T-helper 1 cell treated with Interleukin-12 subunit alpha and Interleukin-12 subunit beta and Interleukin-4 antibody, amounts not matched to agents 30 μg/mL and 1 μg/mL, for 36 hours (primary cell): Measurements from ENCODE around the gene PHACTR1.
A peak's percentile ranks its signal among the peaks of the same experiment; 100 is the strongest.

ENCODE experiments used
- H3K27ac Mint-ChIP-seq: one replicate; pipeline ENCODE4 v1.8.0; 2021; ENCODE audit warnings: mild to moderate bottlenecking, mixed read lengths
- H3K27me3 Mint-ChIP-seq: one replicate; pipeline ENCODE4 v1.8.0; 2021; ENCODE audit warnings: low read depth, mixed read lengths
- H3K36me3 Mint-ChIP-seq: one replicate; pipeline ENCODE4 v1.8.0; 2021; ENCODE audit warnings: low read depth, mixed read lengths
- H3K4me1 Mint-ChIP-seq: one replicate; pipeline ENCODE4 v1.8.0; 2021; ENCODE audit warnings: low read depth, mixed read lengths
- H3K4me3 Mint-ChIP-seq: one replicate; pipeline ENCODE4 v1.8.0; 2021; ENCODE audit warnings: mild to moderate bottlenecking, moderate library complexity, mixed read lengths
- H3K9me3 Mint-ChIP-seq: one replicate; pipeline ENCODE4 v1.8.0; 2021; ENCODE audit warnings: mixed read lengths

The PHACTR1 gene

GRCh38 chr6:13184547-13184946 is 468.0 kb downstream of the PHACTR1 start:
- Mint-ChIP-seq H3K27ac (no peak overlapping the region), H3K36me3 (no peaks in the 10 kb centered on the region), H3K27me3 (peaks cover 24% of the 10 kb centered on the region), H3K4me1 (peaks cover 7% of the 10 kb centered on the region), H3K9me3 (no peaks in the 10 kb centered on the region), H3K4me3 (no peak overlapping the region)

- no peak overlapping the region for H3K4me3 Mint-ChIP-seq
- peaks cover 34% of the 10 kb centered on the region for H3K27me3 Mint-ChIP-seq
- H3K36me3 Mint-ChIP-seq: no peaks in the 10 kb centered on the region
- H3K27ac Mint-ChIP-seq: no peak overlapping the region
- H3K4me1 Mint-ChIP-seq: peaks cover 3% of the 10 kb centered on the region
- H3K9me3 Mint-ChIP-seq: no peaks in the 10 kb centered on the region
These were observed 470.3 kb downstream of the PHACTR1 start for GRCh38 chr6:13186861-13187260.

GRCh38 chr6:13187692-13188091 is 471.1 kb downstream of the PHACTR1 start:
- Mint-ChIP-seq H3K27ac (no peak overlapping the region), H3K27me3 (peaks cover 40% of the 10 kb centered on the region), H3K9me3 (no peaks in the 10 kb centered on the region), H3K4me3 (no peak overlapping the region), H3K4me1 (peaks cover 3% of the 10 kb centered on the region), H3K36me3 (no peaks in the 10 kb centered on the region)

- peaks cover 40% of the 10 kb centered on the region for H3K27me3 Mint-ChIP-seq
- H3K36me3 Mint-ChIP-seq: no peaks in the 10 kb centered on the region
These were observed 471.7 kb downstream of the PHACTR1 start for GRCh38 chr6:13188306-13188705.

GRCh38 chr6:13189710-13190109 is 473.1 kb downstream of the PHACTR1 start:
- no peaks in the 10 kb centered on the region for H3K9me3 Mint-ChIP-seq
- peaks cover 36% of the 10 kb centered on the region for H3K27me3 Mint-ChIP-seq
- no peak overlapping the region for H3K4me3 Mint-ChIP-seq
- H3K27ac Mint-ChIP-seq: no peak overlapping the region
- no peaks in the 10 kb centered on the region for H3K36me3 Mint-ChIP-seq
- H3K4me1 Mint-ChIP-seq: no peaks in the 10 kb centered on the region

More at GRCh38 chr6:13188306-13188705, 471.7 kb downstream of the PHACTR1 start:
- no peak overlapping the region for H3K4me3 Mint-ChIP-seq
- no peak overlapping the region for H3K27ac Mint-ChIP-seq
- peaks cover 3% of the 10 kb centered on the region for H3K4me1 Mint-ChIP-seq
- no peaks in the 10 kb centered on the region for H3K9me3 Mint-ChIP-seq

GRCh38 chr6:13190376-13190775 is 473.8 kb downstream of the PHACTR1 start:
- Mint-ChIP-seq H3K9me3 (no peaks in the 10 kb centered on the region), H3K36me3 (no peaks in the 10 kb centered on the region), H3K4me1 (no peaks in the 10 kb centered on the region), H3K27ac (no peak overlapping the region), H3K4me3 (no peak overlapping the region), H3K27me3 (peaks cover 36% of the 10 kb centered on the region)

GRCh38 chr6:13191461-13191860 is 474.9 kb downstream of the PHACTR1 start:
- H3K27me3 Mint-ChIP-seq: peaks cover 27% of the 10 kb centered on the region
- no peaks in the 10 kb centered on the region for H3K36me3 Mint-ChIP-seq
- no peaks in the 10 kb centered on the region for H3K4me1 Mint-ChIP-seq
- no peaks in the 10 kb centered on the region for H3K9me3 Mint-ChIP-seq
- no peak overlapping the region for H3K27ac Mint-ChIP-seq
- H3K4me3 Mint-ChIP-seq: no peak overlapping the region

- H3K27ac Mint-ChIP-seq: no peak overlapping the region
- no peaks in the 10 kb centered on the region for H3K36me3 Mint-ChIP-seq
- no peaks in the 10 kb centered on the region for H3K4me1 Mint-ChIP-seq
- H3K27me3 Mint-ChIP-seq: peaks cover 15% of the 10 kb centered on the region
- H3K9me3 Mint-ChIP-seq: no peaks in the 10 kb centered on the region
- H3K4me3 Mint-ChIP-seq: no peak overlapping the region
These were observed 478.3 kb downstream of the PHACTR1 start for GRCh38 chr6:13194852-13195251.

- Mint-ChIP-seq H3K27ac (no peak overlapping the region), H3K4me1 (no peaks in the 10 kb centered on the region), H3K36me3 (no peaks in the 10 kb centered on the region), H3K27me3 (peaks cover 15% of the 10 kb centered on the region), H3K4me3 (no peak overlapping the region), H3K9me3 (no peaks in the 10 kb centered on the region)
These were observed 479.2 kb downstream of the PHACTR1 start for GRCh38 chr6:13195803-13196202.

- no peaks in the 10 kb centered on the region for H3K36me3 Mint-ChIP-seq
- H3K27me3 Mint-ChIP-seq: no peaks in the 10 kb centered on the region
- H3K27ac Mint-ChIP-seq: no peak overlapping the region
- H3K4me1 Mint-ChIP-seq: no peaks in the 10 kb centered on the region
- no peak overlapping the region for H3K4me3 Mint-ChIP-seq
- no peaks in the 10 kb centered on the region for H3K9me3 Mint-ChIP-seq
These were observed 481.6 kb downstream of the PHACTR1 start for GRCh38 chr6:13198168-13198567.

GRCh38 chr6:13201336-13201735 is 484.8 kb downstream of the PHACTR1 start:
- H3K27me3 Mint-ChIP-seq: no peaks in the 10 kb centered on the region
- no peaks in the 10 kb centered on the region for H3K36me3 Mint-ChIP-seq
- H3K9me3 Mint-ChIP-seq: no peaks in the 10 kb centered on the region
- H3K4me3 Mint-ChIP-seq: no peak overlapping the region
- no peaks in the 10 kb centered on the region for H3K4me1 Mint-ChIP-seq
- no peak overlapping the region for H3K27ac Mint-ChIP-seq

- no peaks in the 10 kb centered on the region for H3K27me3 Mint-ChIP-seq
- H3K9me3 Mint-ChIP-seq: no peaks in the 10 kb centered on the region
- H3K4me1 Mint-ChIP-seq: no peaks in the 10 kb centered on the region
- no peak overlapping the region for H3K27ac Mint-ChIP-seq
- H3K36me3 Mint-ChIP-seq: no peaks in the 10 kb centered on the region
- H3K4me3 Mint-ChIP-seq: no peak overlapping the region
These were observed 486.6 kb downstream of the PHACTR1 start for GRCh38 chr6:13203145-13203544.

- no peak overlapping the region for H3K4me3 Mint-ChIP-seq
- H3K36me3 Mint-ChIP-seq: no peaks in the 10 kb centered on the region
- H3K27me3 Mint-ChIP-seq: no peaks in the 10 kb centered on the region
- H3K27ac Mint-ChIP-seq: peak overlapping the region; percentile 5
- H3K9me3 Mint-ChIP-seq: no peaks in the 10 kb centered on the region
- no peaks in the 10 kb centered on the region for H3K4me1 Mint-ChIP-seq
These were observed 488.5 kb downstream of the PHACTR1 start for GRCh38 chr6:13205106-13205505.

- Mint-ChIP-seq H3K27ac (no peak overlapping the region), H3K27me3 (peaks cover 19% of the 10 kb centered on the region), H3K4me1 (peaks cover 3% of the 10 kb centered on the region), H3K36me3 (no peaks in the 10 kb centered on the region), H3K9me3 (no peaks in the 10 kb centered on the region), H3K4me3 (no peak overlapping the region)
These were observed 495.5 kb downstream of the PHACTR1 start for GRCh38 chr6:13212096-13212495.

- Mint-ChIP-seq H3K27me3 (peaks cover 19% of the 10 kb centered on the region), H3K4me3 (no peak overlapping the region), H3K9me3 (no peaks in the 10 kb centered on the region), H3K36me3 (no peaks in the 10 kb centered on the region), H3K27ac (no peak overlapping the region), H3K4me1 (peaks cover 3% of the 10 kb centered on the region)
These were observed 496.0 kb downstream of the PHACTR1 start for GRCh38 chr6:13212538-13212937.

- H3K27ac Mint-ChIP-seq: no peak overlapping the region
- peaks cover 3% of the 10 kb centered on the region for H3K4me1 Mint-ChIP-seq
- H3K4me3 Mint-ChIP-seq: no peak overlapping the region
- peaks cover 22% of the 10 kb centered on the region for H3K27me3 Mint-ChIP-seq
- H3K36me3 Mint-ChIP-seq: no peaks in the 10 kb centered on the region
- H3K9me3 Mint-ChIP-seq: no peaks in the 10 kb centered on the region
These were observed 498.8 kb downstream of the PHACTR1 start for GRCh38 chr6:13215390-13215789.
